HG03378 (cell line): ENCODE measurements around the gene IGF2R.
"Not testable (repeated sequence)": the region's sequence is repeated elsewhere in the genome, so short reads cannot be mapped to it uniquely, and the experiment has no call there.

Source experiments
- ATAC-seq: cut with Tn5 transposase; IDR thresholded peaks from one replicate; pipeline ENCODE4 v1.9.1; 2021; ENCODE audit warnings: mild to moderate bottlenecking, moderate library complexity; ENCODE audit not compliant: unreplicated experiment

The IGF2R gene

DNA sequence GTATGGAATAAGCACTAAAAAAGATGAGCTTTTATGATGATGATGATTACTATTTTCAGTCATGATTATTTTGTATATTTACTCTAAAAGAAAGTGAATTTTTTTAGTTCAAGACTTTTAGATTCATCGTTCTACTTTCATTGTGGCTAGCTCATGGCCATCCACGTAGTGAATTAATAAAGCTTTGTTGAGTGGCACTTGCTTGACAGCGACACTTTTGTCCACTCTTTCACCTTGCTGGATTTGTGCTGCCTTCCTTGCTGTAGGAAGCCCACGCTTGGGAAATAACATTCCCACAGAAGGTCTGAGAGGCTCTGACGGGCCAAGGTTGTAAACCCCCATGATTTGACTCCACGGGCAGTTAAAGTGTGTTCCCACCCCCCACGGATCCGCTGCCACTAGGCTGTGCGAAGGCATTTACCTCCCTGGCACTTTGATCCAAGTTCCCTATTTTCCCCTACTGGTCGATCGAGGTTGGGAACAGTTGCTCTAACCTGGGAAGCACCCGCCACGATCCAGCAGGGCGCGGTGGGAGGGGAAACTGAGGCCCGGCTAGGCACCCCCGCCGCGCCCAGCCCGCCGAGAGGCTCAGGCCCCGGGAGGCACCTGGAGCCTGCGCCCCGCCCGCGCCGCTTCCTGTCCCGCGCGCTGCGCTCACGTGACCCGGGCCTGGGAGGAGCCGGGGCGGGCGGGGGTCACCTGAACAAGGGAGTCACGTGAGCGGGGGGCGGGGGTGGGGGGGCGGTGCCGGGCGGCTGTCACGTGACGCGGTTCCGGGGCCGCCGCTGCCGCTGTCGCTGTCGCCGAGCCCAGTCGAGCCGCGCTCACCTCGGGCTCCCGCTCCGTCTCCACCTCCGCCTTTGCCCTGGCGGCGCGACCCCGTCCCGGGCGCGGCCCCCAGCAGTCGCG is at the start of gene IGF2R:
Gene IGF2R, plus strand, starts transcription at position 788 of the 909 bp plus-strand sequence. CDS start 165 bp downstream, outside the sequence.
- peak; percentile 52 for ATAC-seq

DNA sequence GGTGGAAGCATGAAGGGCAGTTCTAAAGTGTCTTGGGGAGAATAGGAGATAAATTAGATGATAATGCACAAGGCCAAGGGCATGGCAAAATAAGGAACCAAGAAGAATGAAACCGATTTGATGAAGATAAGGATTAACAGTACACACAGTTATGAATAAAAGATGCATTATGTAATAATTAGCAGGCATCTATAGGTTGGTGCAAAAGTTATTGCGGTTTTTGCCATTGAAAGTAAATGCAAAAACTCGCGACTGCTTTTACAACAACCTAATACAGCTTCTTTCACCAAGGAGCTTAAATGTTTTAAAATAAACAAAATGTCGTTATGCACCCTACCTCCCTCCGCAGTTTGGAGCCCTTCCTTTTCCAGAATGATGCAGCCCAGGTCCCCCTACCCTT is 49.1 kb upstream of the IGF2R start:
- ATAC-seq = no peak

- ATAC-seq = not testable (repeated sequence)
These were observed 44.7 kb upstream of the IGF2R start for GRCh38 chr6:159924150-159924549.

DNA sequence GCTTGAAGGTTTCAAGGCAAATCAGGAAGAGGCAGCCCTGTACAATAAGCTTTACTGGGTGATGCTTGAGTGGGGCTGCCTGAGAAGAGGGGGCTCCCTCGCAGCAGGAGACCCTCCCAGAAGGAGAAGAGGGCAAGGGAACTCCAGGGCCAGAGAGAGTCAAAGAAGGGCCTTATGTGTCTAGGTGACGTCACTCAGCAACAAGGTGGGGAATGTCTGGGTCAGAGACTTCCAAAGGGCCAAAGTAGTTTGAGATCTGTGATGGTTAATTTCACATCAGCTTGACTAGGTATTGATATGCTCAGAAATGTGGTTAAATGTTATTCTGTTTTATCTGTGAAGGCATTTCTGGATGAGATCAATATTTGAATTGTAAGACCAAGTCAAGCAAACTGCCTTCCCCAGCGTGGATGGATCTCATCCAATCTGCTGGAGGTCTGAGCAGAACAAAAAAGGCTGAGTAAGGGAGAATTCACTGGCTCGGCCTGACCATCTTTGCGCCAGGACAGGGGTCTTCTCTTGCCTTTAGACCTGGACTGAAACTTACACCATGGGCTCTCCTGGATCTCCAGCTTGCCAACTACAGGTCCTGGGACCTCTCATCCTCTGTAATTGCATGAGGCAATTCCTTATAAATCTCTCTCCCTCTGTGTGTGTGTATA is 42.2 kb upstream of the IGF2R start:
- ATAC-seq = no peak

DNA sequence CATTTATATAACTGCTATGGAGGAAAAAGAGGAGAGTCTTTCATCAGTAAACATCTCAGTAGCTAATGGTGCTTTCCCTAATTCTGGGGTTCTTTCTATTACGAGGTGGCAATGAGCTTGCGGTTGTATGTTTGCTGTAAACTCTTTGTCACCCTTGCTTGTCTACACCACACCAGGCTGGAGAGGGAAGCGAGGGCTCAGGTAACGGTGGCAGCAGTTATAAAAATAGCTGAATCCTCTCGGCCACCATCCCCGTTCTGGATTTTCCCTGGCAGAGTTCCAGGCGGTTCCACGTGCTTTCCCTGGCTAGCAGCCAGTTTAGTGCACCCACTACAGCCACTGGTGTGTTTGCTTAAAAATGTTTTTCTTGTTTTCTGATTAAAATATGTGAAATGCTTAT is 39.1 kb upstream of the IGF2R start:
- ATAC-seq = peak; percentile 41

DNA sequence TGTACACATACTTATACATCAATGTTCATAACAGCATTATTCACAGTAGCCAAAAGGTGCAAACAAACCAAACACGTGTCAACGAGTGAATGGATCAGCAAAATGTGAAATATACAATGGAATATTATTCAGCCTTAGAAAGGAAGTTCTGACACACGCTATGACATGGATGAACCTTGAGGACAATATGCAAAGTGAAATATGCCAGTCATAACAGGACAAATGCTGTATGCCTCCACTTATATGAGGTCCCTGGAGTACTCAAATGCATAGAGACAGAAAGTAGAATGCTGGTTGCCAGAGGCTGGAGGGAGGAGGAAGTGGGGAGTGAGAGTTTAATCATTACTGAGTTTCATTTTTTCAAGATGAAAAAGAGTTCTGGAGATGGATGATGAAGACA is 37.8 kb upstream of the IGF2R start:
- ATAC-seq = peak; percentile 96

GRCh38 chr6:159931846-159932245 is 37.0 kb upstream of the IGF2R start:
- no peak for ATAC-seq

- no peak for ATAC-seq
These were observed 35.8 kb upstream of the IGF2R start for GRCh38 chr6:159933077-159933476.

DNA sequence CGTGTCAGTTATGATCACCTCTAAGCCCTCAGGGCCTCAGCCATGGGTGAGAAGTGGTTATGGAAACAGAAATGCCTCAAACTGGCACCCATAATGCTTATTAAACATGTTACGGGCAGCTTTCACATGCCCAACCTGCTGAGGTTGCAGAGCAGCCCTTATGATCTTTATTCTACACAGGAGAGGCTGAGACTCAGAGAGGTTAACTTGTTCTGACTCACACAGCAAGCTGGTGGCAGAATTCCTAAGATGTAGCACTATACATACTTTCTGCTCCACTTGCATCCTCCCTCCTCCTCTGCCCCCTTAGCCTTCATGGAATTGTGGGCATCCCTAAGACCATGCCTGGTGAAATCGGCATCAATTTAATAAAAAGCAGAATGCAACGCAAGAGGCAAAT is 34.7 kb upstream of the IGF2R start:
- ATAC-seq = no peak

DNA sequence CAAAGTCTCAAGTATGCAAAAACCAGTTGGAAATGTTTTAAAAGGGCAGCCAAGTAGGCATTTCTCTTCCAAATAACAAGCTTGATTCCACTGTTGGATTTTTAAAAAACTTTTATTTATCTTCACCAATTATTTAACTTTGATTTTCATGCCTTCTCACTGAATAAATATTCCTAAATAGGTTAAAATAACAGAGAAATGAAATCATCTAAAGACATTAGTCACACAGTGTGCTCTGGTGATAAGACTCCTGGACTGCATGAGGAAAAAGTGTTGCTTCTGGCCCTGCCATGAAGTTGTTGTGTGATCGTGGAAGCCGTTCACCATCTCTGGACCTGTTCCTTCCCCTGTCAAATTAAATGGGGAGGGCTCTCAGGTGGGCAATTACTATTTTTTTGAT is 33.8 kb upstream of the IGF2R start:
- no peak for ATAC-seq

DNA sequence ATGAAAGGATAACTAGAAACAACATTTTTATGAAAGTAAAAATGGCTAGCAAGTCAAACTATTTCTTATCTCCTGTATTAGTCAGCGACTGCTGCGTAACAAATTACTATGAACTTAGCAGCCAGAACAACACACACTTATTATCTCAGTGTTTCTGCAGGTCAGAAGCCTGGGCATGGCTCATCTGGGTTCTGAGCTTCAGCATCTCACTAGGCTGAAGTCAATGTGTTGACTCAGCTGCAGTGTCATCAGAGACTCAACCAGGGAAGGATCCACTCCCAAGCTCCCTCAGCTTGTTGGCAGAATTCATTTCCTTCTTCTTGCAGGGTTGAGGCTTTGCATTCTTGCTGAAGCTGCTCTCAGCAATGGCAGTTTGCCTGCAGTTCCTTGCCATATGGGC is 33.2 kb upstream of the IGF2R start:
- no peak for ATAC-seq

GRCh38 chr6:159939591-159940016 is 29.3 kb upstream of the IGF2R start:
- no peak for ATAC-seq

GRCh38 chr6:159941286-159942113 is 27.4 kb upstream of the IGF2R start:
- ATAC-seq = peak; percentile 94

DNA sequence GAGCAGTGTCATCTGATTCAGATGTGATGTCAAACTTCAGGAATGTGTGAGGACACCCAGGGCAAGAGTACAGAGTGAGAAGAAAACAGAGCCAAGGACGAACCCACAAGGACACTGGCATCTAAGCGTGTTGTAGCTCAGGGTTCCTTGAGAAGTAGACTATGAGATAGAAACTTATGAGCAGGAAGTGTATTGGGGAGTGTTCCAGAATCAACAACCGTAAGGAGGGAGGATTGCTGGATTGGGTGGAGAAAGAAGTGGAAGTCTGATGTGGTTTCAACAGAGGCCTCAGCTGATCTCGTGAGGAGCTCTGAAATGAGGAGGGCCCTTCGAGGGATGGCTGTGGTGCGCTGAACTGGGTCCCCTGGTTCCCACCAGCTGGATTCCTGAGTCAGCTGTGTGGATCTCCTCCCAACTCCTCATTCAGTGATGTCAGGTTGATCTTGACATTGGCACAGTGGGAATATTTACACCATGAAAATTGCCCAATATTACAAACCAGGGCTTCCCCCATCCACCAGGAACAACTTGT is 25.7 kb upstream of the IGF2R start:
- no peak for ATAC-seq

DNA sequence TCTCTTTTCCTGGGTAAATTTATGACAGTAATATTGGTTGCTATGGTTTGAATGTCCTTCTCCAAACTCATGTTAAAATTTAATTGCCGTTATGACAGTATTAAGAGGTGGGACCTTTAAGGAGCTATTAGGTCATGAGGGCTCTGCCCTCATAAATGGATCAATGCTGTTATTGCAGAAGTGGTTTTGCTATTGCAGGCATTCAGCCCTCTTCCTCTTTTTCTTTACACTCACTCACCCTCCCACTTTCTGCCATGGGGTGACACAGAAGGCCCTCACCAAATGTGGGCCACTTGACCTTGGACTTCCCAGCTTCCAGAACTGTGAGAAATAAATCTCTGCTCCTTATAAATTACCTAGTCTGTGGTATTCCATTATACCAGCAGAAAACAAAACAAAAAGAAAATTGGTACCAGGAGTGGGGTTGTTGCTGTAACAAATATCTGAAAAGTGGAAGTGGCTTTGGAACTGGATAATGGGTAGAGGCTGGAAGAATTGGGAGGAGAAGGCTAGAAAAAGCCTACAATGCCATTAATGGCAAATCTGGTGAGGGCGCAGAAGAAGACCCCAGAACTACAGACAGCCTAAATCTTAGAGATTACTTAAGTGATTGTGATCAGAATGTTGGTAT is 24.8 kb upstream of the IGF2R start:
- no peak for ATAC-seq

DNA sequence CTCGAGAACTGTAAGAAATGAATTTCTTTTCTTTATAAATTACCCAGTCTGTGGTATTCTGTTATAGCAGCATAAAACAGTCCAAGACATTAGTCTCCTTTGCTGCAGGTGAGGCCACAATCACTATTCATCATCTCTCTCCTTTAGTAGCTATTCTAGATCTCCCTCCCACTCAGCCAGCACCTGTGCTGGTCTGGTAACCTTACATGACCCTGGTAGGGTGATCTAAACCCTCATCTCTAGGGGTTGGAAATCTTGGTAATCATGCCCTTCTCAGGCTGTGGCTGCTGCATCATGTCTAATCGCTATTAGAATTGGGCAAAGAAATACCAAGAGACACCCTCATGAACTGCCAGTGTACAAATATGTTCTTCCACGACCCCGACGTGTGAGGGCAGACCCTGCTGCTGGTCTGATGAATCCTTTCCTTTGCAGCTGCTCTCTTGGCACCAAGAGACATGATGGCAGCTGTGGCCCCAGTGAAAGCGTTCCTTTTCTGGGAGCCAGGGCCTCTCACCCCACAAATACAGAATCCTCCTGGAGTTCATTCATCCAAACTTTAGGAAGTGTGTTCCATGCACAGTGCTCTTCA is 23.0 kb upstream of the IGF2R start:
- ATAC-seq = no peak

GRCh38 chr6:159946912-159947311 is 22.0 kb upstream of the IGF2R start:
- no peak for ATAC-seq

- ATAC-seq = no peak
These were observed 20.7 kb upstream of the IGF2R start for GRCh38 chr6:159948199-159948598.

DNA sequence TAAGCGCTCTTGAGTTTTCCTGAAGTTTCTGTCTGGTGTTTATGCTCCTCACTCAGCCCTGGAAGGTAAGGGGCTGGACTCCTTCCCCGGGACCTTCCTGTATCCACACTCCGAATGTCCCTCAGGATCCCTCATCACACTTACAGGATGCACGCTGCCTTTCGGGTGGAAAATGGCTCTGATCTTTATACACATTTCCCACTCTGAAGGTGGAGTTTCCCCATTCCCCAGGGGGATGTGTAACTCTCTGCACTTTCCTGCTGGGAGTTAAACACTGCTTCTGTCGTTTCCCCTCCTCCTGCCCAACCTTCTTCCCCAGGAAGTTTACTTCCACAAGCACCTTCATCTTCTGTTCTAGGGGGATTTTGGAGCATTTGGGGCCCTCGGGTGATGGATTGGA is 17.1 kb upstream of the IGF2R start:
- no peak for ATAC-seq

GRCh38 chr6:159952289-159953005 is 16.4 kb upstream of the IGF2R start:
- ATAC-seq = no peak
